B cell (primary cell): Measurements from ENCODE around the gene POLR1G. TPM values are rescaled to one million over a fixed set of nuclear protein-coding genes. Genes with fewer than 3 reads are reported as not detected.

Source experiments
- ATAC-seq: fragments of 200-7000 bp; cut with Tn5 transposase; one replicate; pipeline ENCODE4 v1.10.0; 2021; ENCODE audit warnings: low read depth, mild to moderate bottlenecking, moderate number of reproducible peaks, moderate library complexity
- CTCF ChIA-PET: fragments of 350-600 bp; sonication (Branson Sonifier 250); formaldehyde crosslinking; loops from one replicate; lab custom pipeline; 2021; ENCODE audit warnings: antibody characterized with exemption, inconsistent platforms; lab: Charles Lee
- POLR2A ChIA-PET: fragments of 350-600 bp; sonication (Branson Sonifier 250); formaldehyde crosslinking; loops from one replicate; lab custom pipeline; 2021; ENCODE audit warnings: antibody characterized with exemption; lab: Charles Lee
- DNase-seq: peaks from one replicate; pipeline ENCODE4 v3.0.0; 2013
- H2AFZ ChIP-seq: 2 replicates; pipeline ENCODE4 v1.6.1; 2012; ENCODE audit warnings: mild to moderate bottlenecking, low read depth, low read length; ENCODE audit not compliant: insufficient read depth, poor library complexity, severe bottlenecking
- H3K27ac ChIP-seq, 2 donors: 1 replicate in 1 of 2; 2 replicates in 1 of 2; pipeline ENCODE4 v1.5.1; 2012 to 2013; ENCODE audit warnings: low read length in 2 of 2, mild to moderate bottlenecking in 2 of 2, moderate library complexity in 1 of 2
- H3K27me3 ChIP-seq, 4 experiments: fragments of 200-600 bp in 1 of 4; sonication (generic) in 1 of 4; replicated peaks in 1 of 4; 1 replicate in 2 of 4; 2 replicates in 2 of 4; pipeline versions ENCODE4 v1.6.1 to v1.7.0; 2013 to 2016; ENCODE audit warnings: low read length in 3 of 4, mild to moderate bottlenecking in 2 of 4, mixed read lengths in 1 of 4, moderate library complexity in 1 of 4; ENCODE audit not compliant: insufficient read depth in 4 of 4, control insufficient read depth in 3 of 4; ENCODE audit errors: control extremely low read depth in 1 of 4
- H3K36me3 ChIP-seq, 2 experiments: replicated peaks in 1 of 2; 1 replicate in 1 of 2; 2 replicates in 1 of 2; pipeline versions ENCODE4 v1.6.1 to v1.7.1; 2013; ENCODE audit warnings: low read length in 1 of 2; ENCODE audit not compliant: insufficient read depth in 2 of 2, control insufficient read depth in 1 of 2; ENCODE audit errors: control extremely low read depth in 1 of 2, extremely low read depth in 1 of 2
- H3K4me1 ChIP-seq, 2 donors: fragments of 200-600 bp in 1 of 2; sonication (generic) in 1 of 2; 1 replicate in 1 of 2; 2 replicates in 1 of 2; pipeline versions ENCODE4 v1.5.1 to v1.6.1; 2013 to 2017; ENCODE audit warnings: low read length in 2 of 2; ENCODE audit not compliant: control insufficient read depth in 2 of 2, insufficient read depth in 2 of 2
- H3K4me2 ChIP-seq: replicated peaks from 2 replicates; pipeline ENCODE3; 2012; ENCODE audit warnings: mild to moderate bottlenecking, low read depth, low read length; ENCODE audit not compliant: poor library complexity, severe bottlenecking
- H3K4me3 ChIP-seq, 5 experiments: fragments of 200-600 bp in 1 of 5; sonication (generic) in 1 of 5; 1 replicate in 3 of 5; 2 replicates in 2 of 5; pipeline versions ENCODE4 v1.5.1 to v1.7.0; 2011 to 2016; ENCODE audit warnings: low read length in 4 of 5, mild to moderate bottlenecking in 4 of 5, low read depth in 2 of 5, control low read depth in 1 of 5, moderate library complexity in 1 of 5; ENCODE audit not compliant: insufficient read depth in 1 of 5; ENCODE audit errors: control extremely low read depth in 1 of 5, extremely low read depth in 1 of 5
- H3K79me2 ChIP-seq: fragments of 200-600 bp; sonication (generic); one replicate; pipeline ENCODE4 v1.6.0; 2016; ENCODE audit warnings: low read length; ENCODE audit not compliant: control insufficient read depth, insufficient read depth
- H3K9ac ChIP-seq: fragments of 200-600 bp; sonication (generic); 2 replicates; pipeline ENCODE4 v1.6.1; 2017; ENCODE audit warnings: mild to moderate bottlenecking, low read length, moderate library complexity
- H3K9me3 ChIP-seq, 3 donors: one replicate each; pipeline versions ENCODE4 v1.6.1 to v1.7.1; 2013; ENCODE audit warnings: low read length in 2 of 3; ENCODE audit not compliant: control insufficient read depth in 2 of 3, insufficient read depth in 1 of 3; ENCODE audit errors: control extremely low read depth in 1 of 3
- H4K20me1 ChIP-seq: 2 replicates; pipeline ENCODE4 v1.6.0; 2012; ENCODE audit warnings: mild to moderate bottlenecking, low read length; ENCODE audit not compliant: insufficient read depth, control insufficient read depth, poor library complexity, severe bottlenecking
- H3K27ac Mint-ChIP-seq: one replicate; pipeline ENCODE4 v1.8.0; 2021; ENCODE audit warnings: mixed read lengths
- H3K27me3 Mint-ChIP-seq: one replicate; pipeline ENCODE4 v1.8.0; 2021; ENCODE audit warnings: mixed read lengths
- H3K4me1 Mint-ChIP-seq: one replicate; pipeline ENCODE4 v1.8.0; 2021; ENCODE audit warnings: mixed read lengths
- H3K4me3 Mint-ChIP-seq: one replicate; pipeline ENCODE4 v1.8.0; 2021; ENCODE audit warnings: mixed read lengths
- H3K9me3 Mint-ChIP-seq: one replicate; pipeline ENCODE4 v1.8.0; 2022; ENCODE audit warnings: mixed read lengths; ENCODE audit not compliant: insufficient read depth
- CTCF ChIP-seq: fragments of 200-600 bp; IDR thresholded peaks from one replicate; pipeline ENCODE4 v1.8.0; 2022; ENCODE audit warnings: antibody characterized with exemption, mild to moderate bottlenecking
- EZH2 ChIP-seq: IDR thresholded peaks from 2 replicates; pipeline ENCODE4 v1.6.1; 2012; ENCODE audit warnings: borderline replicate concordance, low read depth, mild to moderate bottlenecking, moderate library complexity, low read length; ENCODE audit not compliant: insufficient read depth, poor library complexity, severe bottlenecking
- WGBS: methylation state at CpG from one replicate; pipeline ENCODE4 v1.1.5; 2013; ENCODE audit warnings: missing lambda C conversion rate; ENCODE audit not compliant: insufficient coverage; 5-methylcytosine and 5-hydroxymethylcytosine counted together
- intact Hi-C: fragments of 100-400 bp; cut with micrococcal nuclease; formaldehyde crosslinking; loops from one replicate; pipeline ENCODE4 v1.10.0; 2022
- polyA plus RNA-seq: library from polyadenylated mRNA; depleted of rRNA; stranded (reverse); fragments of >200 nt; gene quantifications from 2 replicates; pipeline ENCODE4 v1.2.3, GENCODE V29; 2012
- total RNA-seq, 2 donors: library from RNA; stranded (reverse); fragments of 120-200 nt in 1 of 2; gene quantifications; 1 replicate in 1 of 2; 2 replicates in 1 of 2; pipeline versions ENCODE4 v1.2.3 to v1.2.4, GENCODE V29; 2013 to 2022

Gene POLR1G
- total and polyA plus RNA-seq, 2 donors (not counting 1 experiment from before 2014, with no cell fraction given) = 2.1 to 4.3 TPM

GRCh38 chr19:45443462-45444317, 37.2 kb downstream of the POLR1G start:
- no peaks in the 10 kb centered on the region for H3K9me3 Mint-ChIP-seq
- H3K36me3 ChIP-seq = no peaks in the 10 kb centered on the region
- peak overlapping the region; percentile 78 for H3K4me3 Mint-ChIP-seq
- TF ChIP-seq CTCF = no peak
- TF ChIP-seq EZH2 = no peak
- no peaks in the 10 kb centered on the region for H3K27me3 Mint-ChIP-seq
- H3K27me3 ChIP-seq = no peaks in the 10 kb centered on the region
- peak overlapping the region; percentile 100 for H3K4me2 ChIP-seq
- CTCF ChIA-PET = interaction anchor here (1.2 to 8.0 kb wide), 2 partner anchors 35 to 41 kb away, joined by 3 to 453 read pairs; no protein-coding TSS in a partner anchor
- H3K4me1 Mint-ChIP-seq = peaks cover 50% of the 10 kb centered on the region
- peak overlapping the region; percentile 63 to 95 for H3K27ac ChIP-seq
- no peak overlapping the region for H2AFZ ChIP-seq
- no peaks in the 10 kb centered on the region for H4K20me1 ChIP-seq
- H3K79me2 ChIP-seq = peaks cover 3% of the 10 kb centered on the region
- intact Hi-C loops = loop anchor here (1.0 to 5.0 kb wide), 2 partner anchors 24 to 36 kb away; partner anchors contain the start of genes FOSB, POLR1G and PPP1R13L
- ATAC-seq (peak; percentile 32), DNase-seq (peak; percentile 86)
- no peaks in the 10 kb centered on the region for H3K9me3 ChIP-seq
- H3K27ac Mint-ChIP-seq = peak overlapping the region; percentile 95
- under 1% methylated on average over 43 of the region's 49 CpGs for WGBS
- peak overlapping the region; percentile 6 to 82 (median 55) for H3K4me3 ChIP-seq
- POLR2A ChIA-PET = interaction anchor here (0.7 kb wide), 1 partner anchor 69 kb away, joined by 7 read pairs; no protein-coding TSS in a partner anchor
- H3K9ac ChIP-seq = peak overlapping the region; percentile 73
- H3K4me1 ChIP-seq = peaks cover 35 to 44% of the 10 kb centered on the region in 2 donors
